H1 (cell line): ENCODE measurements around the gene GPR17. TPM values are rescaled to one million over a fixed set of nuclear protein-coding genes. Genes with fewer than 3 reads are reported as not detected.
A peak's percentile ranks its signal among the peaks of the same experiment; 100 is the strongest.

ENCODE experiments used
- CTCF ChIA-PET: fragments of 300-600 bp; sonication (Branson Sonifier 250); formaldehyde crosslinking; loops from one replicate; lab custom pipeline; 2021; ENCODE audit not compliant: partially characterized antibody; lab: Charles Lee
- POLR2A ChIA-PET: fragments of 300-600 bp; sonication (Branson Sonifier 250); formaldehyde crosslinking; loops from one replicate; lab custom pipeline; 2021; ENCODE audit warnings: inconsistent platforms; ENCODE audit not compliant: partially characterized antibody; lab: Charles Lee
- DNase-seq, 2 experiments: peaks; one replicate each; pipeline versions ENCODE4 v3.0.0 to v3.0.0-alpha.2; 2010 to 2022; ENCODE audit warnings: low spot score in 2 of 2, low read depth in 1 of 2, mixed read lengths in 1 of 2
- FAIRE-seq: peaks from 2 replicates; lab custom pipeline; 2011; peaks lifted over from hg19 to GRCh38; lab: Jason Lieb, UNC
- H2AFZ ChIP-seq: 2 replicates; pipeline ENCODE4 v1.8.1; 2012; ENCODE audit warnings: low read length, inconsistent platforms
- H2AK5ac ChIP-seq: 2 replicates; pipeline ENCODE4 v1.6.1; 2013; ENCODE audit warnings: low read depth, low read length
- H2BK120ac ChIP-seq: replicated peaks from 2 replicates; pipeline ENCODE3; 2013; ENCODE audit warnings: low read depth, low read length, inconsistent platforms
- H2BK12ac ChIP-seq: 2 replicates; pipeline ENCODE4 v1.6.1; 2013; ENCODE audit warnings: low read depth, low read length
- H2BK15ac ChIP-seq: 2 replicates; pipeline ENCODE4 v1.6.1; 2013; ENCODE audit warnings: low read length
- H2BK20ac ChIP-seq: 2 replicates; pipeline ENCODE4 v1.6.1; 2013; ENCODE audit warnings: low read length
- H2BK5ac ChIP-seq: 2 replicates; pipeline ENCODE4 v1.6.1; 2013; ENCODE audit warnings: low read depth, low read length
- H3K14ac ChIP-seq: 2 replicates; pipeline ENCODE4 v1.6.1; 2013; ENCODE audit warnings: inconsistent platforms; ENCODE audit not compliant: insufficient read length
- H3K18ac ChIP-seq: 2 replicates; pipeline ENCODE4 v1.6.1; 2013; ENCODE audit warnings: low read length; ENCODE audit errors: extremely low read depth
- H3K23ac ChIP-seq: 2 replicates; pipeline ENCODE4 v1.6.1; 2013; ENCODE audit warnings: inconsistent platforms; ENCODE audit not compliant: insufficient read length
- H3K23me2 ChIP-seq: 2 replicates; pipeline ENCODE4 v1.6.1; 2013; ENCODE audit warnings: low read depth, low read length
- H3K27ac ChIP-seq: 2 replicates; pipeline ENCODE4 v1.6.1; 2011; ENCODE audit warnings: low read depth, low read length, inconsistent platforms
- H3K27me3 ChIP-seq, 4 experiments: replicated peaks in 1 of 4; 1 replicate in 1 of 4; 2 replicates in 3 of 4; pipeline versions ENCODE4 v1.6.1 to v1.8.1; 2011 to 2013; ENCODE audit warnings: low read length in 3 of 4, mild to moderate bottlenecking in 3 of 4, inconsistent platforms in 2 of 4, mixed read lengths in 2 of 4, moderate library complexity in 1 of 4; ENCODE audit not compliant: control insufficient read depth in 3 of 4, insufficient read depth in 3 of 4; ENCODE audit errors: extremely low read depth in 1 of 4
- H3K36me3 ChIP-seq, 4 experiments: 2 replicates each; pipeline versions ENCODE4 v1.6.1 to v1.8.1; 2011 to 2013; ENCODE audit warnings: mild to moderate bottlenecking in 4 of 4, low read length in 3 of 4, moderate library complexity in 2 of 4, control low read depth in 1 of 4, inconsistent platforms in 1 of 4; ENCODE audit not compliant: insufficient read depth in 4 of 4, control insufficient read depth in 2 of 4
- H3K4ac ChIP-seq: replicated peaks from 2 replicates; pipeline ENCODE3; 2013; ENCODE audit warnings: low read length, low read depth, mixed read lengths, inconsistent platforms; ENCODE audit not compliant: insufficient read length
- H3K4me1 ChIP-seq, 4 experiments: replicated peaks in 1 of 4; 1 replicate in 1 of 4; 2 replicates in 3 of 4; pipeline versions ENCODE4 v1.6.1 to v1.8.1; 2011 to 2013; ENCODE audit warnings: low read length in 3 of 4, inconsistent platforms in 2 of 4, mixed read lengths in 1 of 4; ENCODE audit not compliant: insufficient read depth in 4 of 4, control insufficient read depth in 3 of 4
- H3K4me2 ChIP-seq, 2 experiments: 2 replicates each; pipeline versions ENCODE4 v1.6.1 to v1.8.1; 2011 to 2013; ENCODE audit warnings: low read depth in 2 of 2, low read length in 2 of 2, control low read depth in 1 of 2, inconsistent platforms in 1 of 2, mild to moderate bottlenecking in 1 of 2; ENCODE audit not compliant: insufficient read depth in 1 of 2
- H3K4me3 ChIP-seq, 4 experiments: fragments of 200-600, 300-600 bp in 1 of 4; sonication (generic), shearing (Covaris generic), sonication (Bioruptor Twin) in 1 of 4; 2 replicates each; pipeline versions ENCODE4 v1.5.1 to v1.8.1; 2011 to 2016; ENCODE audit warnings: low read length in 4 of 4, low read depth in 3 of 4, control low read depth in 2 of 4, inconsistent platforms in 2 of 4, mild to moderate bottlenecking in 2 of 4, mixed read lengths in 1 of 4, moderate library complexity in 1 of 4; ENCODE audit not compliant: insufficient read depth in 2 of 4; ENCODE audit errors: extremely low read depth in 1 of 4
- H3K56ac ChIP-seq: replicated peaks from 2 replicates; pipeline ENCODE3; 2013; ENCODE audit warnings: low read depth, mild to moderate bottlenecking, mixed read lengths, low read length, inconsistent platforms; ENCODE audit not compliant: insufficient read length
- H3K79me1 ChIP-seq: 2 replicates; pipeline ENCODE4 v1.6.1; 2013; ENCODE audit warnings: low read depth, low read length, control low read depth
- H3K79me2 ChIP-seq, 2 experiments: 2 replicates each; pipeline versions ENCODE4 v1.6.1 to v1.8.1; 2012 to 2013; ENCODE audit warnings: low read length in 2 of 2, mild to moderate bottlenecking in 2 of 2, inconsistent platforms in 1 of 2; ENCODE audit not compliant: insufficient read depth in 2 of 2, control insufficient read depth in 1 of 2
- H3K9ac ChIP-seq, 4 experiments: replicated peaks in 1 of 4; 1 replicate in 1 of 4; 2 replicates in 3 of 4; pipeline versions ENCODE4 v1.6.1 to v1.8.1; 2011 to 2013; ENCODE audit warnings: low read depth in 3 of 4, low read length in 3 of 4, control low read depth in 2 of 4, mild to moderate bottlenecking in 2 of 4, moderate library complexity in 2 of 4, inconsistent platforms in 1 of 4; ENCODE audit errors: extremely low read depth in 1 of 4
- H3K9me3 ChIP-seq, 2 experiments: 2 replicates each; pipeline versions ENCODE4 v1.6.1 to v1.8.1; 2012 to 2013; ENCODE audit warnings: mild to moderate bottlenecking in 2 of 2, moderate library complexity in 2 of 2, control low read depth in 1 of 2, inconsistent platforms in 1 of 2, low read depth in 1 of 2, low read length in 1 of 2, mixed read lengths in 1 of 2; ENCODE audit not compliant: insufficient read depth in 2 of 2
- H4K20me1 ChIP-seq, 2 experiments: replicated peaks in 1 of 2; 2 replicates each; pipeline versions ENCODE3 to v1.8.1; 2011 to 2013; ENCODE audit warnings: inconsistent platforms in 2 of 2, low read length in 2 of 2, mild to moderate bottlenecking in 1 of 2; ENCODE audit not compliant: insufficient read depth in 2 of 2, control insufficient read depth in 1 of 2
- H4K5ac ChIP-seq: 2 replicates; pipeline ENCODE4 v1.6.1; 2013; ENCODE audit warnings: low read length, low read depth, mixed read lengths, inconsistent platforms; ENCODE audit not compliant: insufficient read length
- H4K8ac ChIP-seq: 2 replicates; pipeline ENCODE4 v1.8.0; 2013; ENCODE audit warnings: mild to moderate bottlenecking, moderate library complexity, low read length, inconsistent platforms; ENCODE audit not compliant: insufficient read depth; ENCODE audit errors: extremely low read depth
- H4K91ac ChIP-seq: replicated peaks from 2 replicates; pipeline ENCODE3; 2013; ENCODE audit warnings: low read length, mixed read lengths, inconsistent platforms; ENCODE audit not compliant: insufficient read length
- CBX5 ChIP-seq: fragments of 300-800, 300-1000 bp; sonication (generic); IDR thresholded peaks from 2 replicates; pipeline ENCODE4 v1.7.1; 2016; ENCODE audit warnings: antibody characterized with exemption, low read length, low read depth
- SRF ChIP-seq: IDR thresholded peaks from 2 replicates; pipeline ENCODE4 v1.6.1; 2011; ENCODE audit warnings: mild to moderate bottlenecking, low read depth, low read length, moderate library complexity
- WGBS, 2 experiments: shearing (Covaris generic) in 1 of 2; methylation state at CpG; one replicate each; pipeline versions ENCODE4 v1.1.6 to v1.1.7; 2013 to 2015; ENCODE audit warnings: low lambda C conversion rate in 2 of 2, mixed read lengths in 2 of 2, inconsistent platforms in 1 of 2, low coverage in 1 of 2, missing lambda C conversion rate in 1 of 2; ENCODE audit not compliant: insufficient replicate concordance in 2 of 2, insufficient coverage in 1 of 2, insufficient read length in 1 of 2; ENCODE audit errors: extremely low coverage in 1 of 2, missing lambda C conversion rate in 1 of 2; 5-methylcytosine and 5-hydroxymethylcytosine counted together
- polyA plus RNA-seq, 7 experiments: library from polyadenylated mRNA; depleted of rRNA in 3 of 7; stranded (reverse) in 5 of 7; unstranded in 2 of 7; fragments of >200 nt in 5 of 7; fragments of 200-250 nt in 2 of 7; gene quantifications; 1 replicate in 5 of 7; 2 replicates in 1 of 7; 4 replicates in 1 of 7; pipeline versions ENCODE4 v1.2.1 to v1.2.3, GENCODE V29; 2011 to 2013; ENCODE audit warnings: missing spikeins in 2 of 7, mixed read lengths in 2 of 7
- total RNA-seq: library from RNA; stranded (reverse); fragmentation: NEBNext Ultra II Directional; extraction: Animal tissue kit (Norgen Biotek cat#: 25700); gene quantifications from 2 replicates; pipeline ENCODE4 v1.2.1, GENCODE V29; 2021

The GPR17 gene
- total and polyA plus RNA-seq, 2 of the 8 experiments (the other 6 are each of a cell fraction or from before 2014, with no cell fraction given): 0.03 TPM; not detected in 1

- CTCF ChIA-PET: interaction anchor here (1.0 to 1.4 kb wide), 2 partner anchors 16 to 19 kb away, joined by 3 to 4 read pairs; no protein-coding TSS in a partner anchor
- WGBS, 2 experiments: 85% methylated on average over 15 of the region's 15 CpGs; no CpG with 5 or more reads in 1 of the 2 experiments
- DNase-seq (no peak), FAIRE-seq (no peak)
- peak overlapping the region; percentile 25; the same call in 1 of the 2 replicates for H4K8ac ChIP-seq
- no peaks in the 10 kb centered on the region for H3K79me2 ChIP-seq
- H3K27ac ChIP-seq: no peak overlapping the region
- no peak overlapping the region for H3K23ac ChIP-seq
- no peak overlapping the region for H2AK5ac ChIP-seq
- POLR2A ChIA-PET: no interaction called here
- no peaks in the 10 kb centered on the region for H3K79me1 ChIP-seq
- no peak overlapping the region for H2BK20ac ChIP-seq
- H3K56ac ChIP-seq: no peak overlapping the region
- no peak overlapping the region for H4K91ac ChIP-seq
- no peaks in the 10 kb centered on the region for H3K4me1 ChIP-seq
- no peak overlapping the region for H3K4me2 ChIP-seq
- H3K9ac ChIP-seq: no peak overlapping the region
- no peak overlapping the region for H3K18ac ChIP-seq
- no peak overlapping the region for H2AFZ ChIP-seq
- no peak overlapping the region for H2BK5ac ChIP-seq
- H3K4ac ChIP-seq: no peak overlapping the region
- no peaks in the 10 kb centered on the region for H3K9me3 ChIP-seq
- no peak for TF ChIP-seq CBX5
- TF ChIP-seq SRF: no peak
- H2BK12ac ChIP-seq: no peak overlapping the region
- H4K20me1 ChIP-seq: no peaks in the 10 kb centered on the region
- H3K23me2 ChIP-seq: no peaks in the 10 kb centered on the region
- H3K14ac ChIP-seq: no peak overlapping the region
- H3K4me3 ChIP-seq: no peak overlapping the region
- no peak overlapping the region for H4K5ac ChIP-seq
- H3K27me3 ChIP-seq: no peaks in the 10 kb centered on the region
- no peak overlapping the region for H2BK120ac ChIP-seq
- H3K36me3 ChIP-seq: no peaks in the 10 kb centered on the region
- no peak overlapping the region for H2BK15ac ChIP-seq
Observed at GRCh38 chr2:127621981-127622431, 23.9 kb upstream of the GPR17 start.
